Lower leg skin (tissue), 3 donors: Measurements from ENCODE around the gene DNAH1.

Experiments used
- POLR2A ChIP-seq, 2 donors: fragments of 450-650 bp; IDR thresholded peaks; one replicate each; pipeline ENCODE4 v1.6.1; 2016 to 2017; ENCODE audit warnings: antibody characterized with exemption in 2 of 2, mild to moderate bottlenecking in 1 of 2, moderate library complexity in 1 of 2
- TF ChIP-seq, protein P1 (sequence below), 3 donors: fragments of 450-650 bp; IDR thresholded peaks; one replicate each; pipeline ENCODE4 v1.5.1; 2016; ENCODE audit warnings: antibody characterized with exemption in 3 of 3, mild to moderate bottlenecking in 3 of 3, moderate library complexity in 2 of 3

DNA sequence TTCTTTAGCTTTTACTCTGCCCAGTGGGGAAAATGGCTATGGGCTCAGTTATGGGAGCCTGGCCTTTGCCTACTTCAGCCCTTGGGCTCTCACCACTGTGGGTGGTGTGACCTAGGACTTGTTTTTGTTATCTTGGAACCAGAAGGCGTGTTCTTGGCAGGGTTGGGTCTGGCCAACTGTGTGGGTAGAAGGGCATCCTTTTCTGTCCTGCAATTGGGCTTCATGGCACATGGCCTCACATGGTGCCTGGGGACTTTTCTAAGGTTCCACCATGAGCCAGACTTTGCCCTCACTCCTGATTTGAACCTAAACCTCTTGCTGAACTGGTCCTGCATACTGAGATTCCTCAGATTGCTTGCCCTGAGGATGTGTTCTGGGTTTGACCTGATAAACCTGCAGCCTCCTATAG, 26.8 kb upstream of the DNAH1 start:
- TF ChIP-seq, protein P1, sequence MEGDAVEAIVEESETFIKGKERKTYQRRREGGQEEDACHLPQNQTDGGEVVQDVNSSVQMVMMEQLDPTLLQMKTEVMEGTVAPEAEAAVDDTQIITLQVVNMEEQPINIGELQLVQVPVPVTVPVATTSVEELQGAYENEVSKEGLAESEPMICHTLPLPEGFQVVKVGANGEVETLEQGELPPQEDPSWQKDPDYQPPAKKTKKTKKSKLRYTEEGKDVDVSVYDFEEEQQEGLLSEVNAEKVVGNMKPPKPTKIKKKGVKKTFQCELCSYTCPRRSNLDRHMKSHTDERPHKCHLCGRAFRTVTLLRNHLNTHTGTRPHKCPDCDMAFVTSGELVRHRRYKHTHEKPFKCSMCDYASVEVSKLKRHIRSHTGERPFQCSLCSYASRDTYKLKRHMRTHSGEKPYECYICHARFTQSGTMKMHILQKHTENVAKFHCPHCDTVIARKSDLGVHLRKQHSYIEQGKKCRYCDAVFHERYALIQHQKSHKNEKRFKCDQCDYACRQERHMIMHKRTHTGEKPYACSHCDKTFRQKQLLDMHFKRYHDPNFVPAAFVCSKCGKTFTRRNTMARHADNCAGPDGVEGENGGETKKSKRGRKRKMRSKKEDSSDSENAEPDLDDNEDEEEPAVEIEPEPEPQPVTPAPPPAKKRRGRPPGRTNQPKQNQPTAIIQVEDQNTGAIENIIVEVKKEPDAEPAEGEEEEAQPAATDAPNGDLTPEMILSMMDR (IDR thresholded peaks at IDR 0.05), result no peak
- TF ChIP-seq POLR2A (IDR thresholded peaks at IDR 0.05), result no peak
